GM18517 (cell line): ENCODE results near the gene NUDT21.

Experiments used
- ATAC-seq: cut with Tn5 transposase; IDR thresholded peaks from one replicate; pipeline ENCODE4 v1.9.1; 2021; ENCODE audit warnings: mild to moderate bottlenecking, moderate library complexity; ENCODE audit not compliant: unreplicated experiment

The NUDT21 gene

DNA sequence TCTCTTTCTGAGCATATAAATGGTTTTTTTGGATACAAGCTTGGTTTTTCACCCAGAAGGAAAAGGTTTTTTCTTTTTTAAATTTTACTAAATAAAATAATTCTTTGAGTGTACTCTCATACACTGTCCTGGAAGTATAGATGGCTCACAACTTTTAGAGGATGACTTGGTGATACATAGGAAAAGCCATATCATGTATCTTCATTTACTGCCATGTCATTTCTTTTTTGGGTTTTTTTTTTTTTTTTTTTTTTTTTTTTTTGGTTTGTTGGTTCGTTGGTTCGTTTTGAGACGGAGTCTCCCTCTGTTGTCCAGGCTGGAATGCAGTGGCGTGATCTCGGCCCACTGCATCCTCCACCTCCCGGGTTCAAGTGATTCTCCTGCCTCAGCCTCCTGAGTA is 12.0 kb upstream of the NUDT21 start:
- ATAC-seq = no peak

DNA sequence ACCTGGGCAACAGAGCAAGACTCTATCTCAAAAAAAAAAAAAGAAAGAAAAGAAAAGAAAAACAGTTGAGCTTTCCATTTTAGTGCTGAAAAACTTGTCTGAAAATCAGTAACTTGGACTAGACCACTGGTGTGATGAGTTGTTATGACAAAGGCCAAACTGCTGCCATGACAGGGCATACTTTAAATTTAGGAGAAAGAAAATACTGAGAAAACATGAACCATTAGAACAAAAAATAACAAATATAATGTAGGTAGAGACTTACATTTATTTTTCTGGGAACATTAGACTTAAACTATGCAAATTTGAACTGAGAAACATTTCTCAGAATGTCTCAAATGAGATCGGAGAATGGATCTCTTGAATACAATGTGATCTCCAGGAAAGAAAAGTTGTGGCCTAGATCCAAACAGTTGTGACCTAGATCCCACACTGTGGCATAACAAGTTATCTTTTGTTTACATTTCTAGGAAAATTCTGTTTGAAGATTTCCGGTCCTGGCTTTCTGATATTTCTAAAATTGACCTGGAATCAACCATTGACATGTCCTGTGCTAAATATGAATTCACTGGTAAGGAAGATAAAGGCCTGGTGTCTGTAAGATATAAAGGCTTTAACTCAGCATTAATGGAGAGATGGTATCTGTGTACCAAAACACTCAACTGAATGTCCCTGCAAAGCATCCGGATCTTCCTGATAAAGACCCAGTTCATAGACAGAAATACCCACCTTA is 11.1 kb upstream of the NUDT21 start:
- no peak for ATAC-seq

DNA sequence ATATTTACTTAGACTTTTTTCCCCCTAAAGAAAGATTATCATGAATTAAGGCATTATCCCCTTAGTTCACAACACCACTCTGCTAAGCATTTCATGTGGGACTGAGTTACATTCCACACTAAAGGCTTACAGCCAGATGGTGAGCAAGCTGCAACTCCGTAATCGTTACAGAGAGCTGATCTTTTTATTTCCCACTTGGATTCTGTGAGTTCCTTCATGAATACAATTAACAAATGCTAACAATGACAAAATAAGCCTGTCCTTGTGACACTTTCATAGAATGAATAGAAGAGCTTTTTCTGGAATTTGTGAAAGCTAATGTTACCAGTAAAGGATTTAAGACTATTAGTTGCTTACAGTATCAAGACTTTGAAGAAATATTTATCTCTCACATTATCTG is 9.0 kb upstream of the NUDT21 start:
- no peak for ATAC-seq

DNA sequence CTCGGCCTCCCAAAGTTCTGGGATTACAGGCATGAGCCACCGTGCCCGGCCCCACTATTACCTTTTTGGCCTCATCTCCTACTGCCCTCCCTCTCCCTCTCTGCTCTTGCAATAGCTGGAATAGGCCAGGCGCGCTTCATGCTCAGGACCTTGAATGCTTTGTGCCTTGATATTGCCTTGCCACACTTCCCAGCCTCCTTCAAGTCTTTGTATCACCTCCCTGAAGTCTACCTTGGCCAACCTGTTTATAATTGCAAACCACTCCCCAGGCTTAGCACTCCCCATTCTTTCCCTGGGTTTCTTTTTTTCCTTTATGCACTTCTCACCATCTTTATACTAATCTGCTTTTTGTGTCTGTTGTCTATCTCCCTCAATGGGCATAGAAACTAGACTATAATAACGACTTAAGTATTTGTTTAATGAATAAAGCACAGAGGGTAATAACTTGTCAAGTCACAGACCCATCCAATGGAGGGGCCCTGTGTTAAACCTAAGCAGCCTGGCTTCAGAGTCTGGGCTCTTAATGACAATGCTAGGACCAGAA is 6.9 kb upstream of the NUDT21 start:
- no peak for ATAC-seq

DNA sequence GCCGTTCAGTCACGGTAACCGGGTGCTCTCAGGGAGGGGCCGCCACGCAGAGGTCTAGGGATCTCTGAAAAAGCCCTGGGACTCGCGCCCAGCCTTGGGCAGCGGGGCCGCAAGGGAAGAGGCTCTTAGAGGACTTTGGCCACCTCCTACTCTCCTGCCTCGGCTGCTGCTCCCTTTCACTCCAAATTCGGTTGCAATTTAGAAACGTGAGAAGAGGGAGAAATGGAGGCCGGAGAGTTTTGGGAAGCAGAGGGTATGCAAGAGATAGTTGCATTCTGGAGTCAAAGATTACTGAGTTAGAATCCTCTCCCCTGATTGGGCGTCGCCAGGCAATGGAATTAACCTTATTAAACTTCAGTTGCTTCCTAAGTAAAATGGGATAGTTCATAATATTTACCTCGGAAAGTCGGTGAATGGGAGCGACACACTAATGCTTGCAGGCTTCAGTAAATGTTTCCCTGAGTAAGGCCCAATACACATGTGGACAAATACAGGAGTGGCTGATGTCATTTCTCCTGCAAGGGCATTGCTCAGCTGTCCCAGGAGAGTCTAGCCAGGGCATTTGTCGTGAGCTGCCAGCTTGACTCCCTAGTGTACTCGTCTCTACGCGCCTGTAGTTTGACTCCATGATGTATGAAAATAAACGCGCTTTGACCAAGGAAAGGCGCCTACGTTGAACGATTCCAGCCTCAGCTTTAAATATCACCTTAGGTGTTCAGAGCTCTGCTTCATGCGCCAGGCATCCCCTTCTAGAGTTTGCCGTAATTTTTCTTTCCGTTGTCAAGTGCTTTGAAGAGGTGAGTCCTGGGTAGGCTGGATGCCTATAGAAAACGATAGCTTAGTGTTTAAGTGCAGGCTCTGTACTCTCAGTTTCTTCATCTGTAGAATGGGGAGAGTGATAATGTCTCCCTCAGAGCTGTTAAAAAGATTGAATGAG is 889 bp upstream of the NUDT21 start:
- peak; percentile 33 for ATAC-seq

DNA sequence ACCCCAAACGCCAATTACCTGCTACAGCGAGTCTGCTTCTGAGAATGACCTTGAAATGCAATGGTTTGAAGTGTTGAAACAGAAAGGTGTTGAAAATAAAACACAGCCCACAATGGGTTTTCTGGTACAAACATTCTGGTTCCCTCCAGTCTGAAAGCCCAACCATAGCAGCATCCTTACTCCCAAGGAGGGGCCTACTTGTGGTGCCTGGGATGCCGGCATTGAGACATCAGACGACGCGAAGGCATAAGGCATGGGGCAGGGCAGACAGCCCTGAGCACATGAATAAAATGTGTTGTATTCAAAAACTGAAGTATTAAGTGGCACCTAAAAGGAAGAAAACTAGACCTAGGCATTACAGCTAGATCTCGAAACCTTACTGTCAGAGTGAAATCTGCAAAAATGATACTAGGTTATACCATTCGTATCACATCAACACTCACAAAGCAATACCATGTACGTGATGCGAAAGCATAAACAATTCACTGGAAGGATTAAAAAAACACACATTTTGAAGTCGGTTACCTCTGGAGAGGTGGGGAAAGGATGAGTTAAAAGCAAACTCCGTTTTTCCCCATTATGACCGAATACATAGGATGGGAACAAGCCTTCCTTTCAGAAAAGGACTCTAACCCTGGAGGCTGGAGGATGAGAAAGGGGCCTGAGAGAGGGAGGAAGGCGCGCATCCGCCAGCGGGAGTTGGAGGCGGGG is 702 bp downstream of the NUDT21 start:
- ATAC-seq = peak; percentile 17

DNA sequence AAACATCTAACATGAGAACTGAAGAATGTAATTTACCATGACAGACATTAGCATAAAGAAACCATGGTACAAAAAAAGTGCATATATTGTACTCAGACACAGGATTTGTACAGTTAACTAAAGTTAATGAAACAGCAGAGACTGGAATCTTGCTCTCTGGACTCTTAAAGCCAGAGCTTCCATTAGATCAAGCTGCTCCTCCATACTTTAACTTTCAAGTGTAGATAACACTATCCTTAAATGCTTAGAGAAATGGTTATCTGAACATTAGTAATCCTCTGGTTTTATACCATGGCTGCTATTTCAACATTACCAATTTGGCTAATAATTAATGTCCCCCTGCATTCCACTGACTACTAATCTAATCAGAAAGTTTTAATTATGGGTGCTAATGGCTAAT is 3.1 kb downstream of the NUDT21 start:
- no peak for ATAC-seq

DNA sequence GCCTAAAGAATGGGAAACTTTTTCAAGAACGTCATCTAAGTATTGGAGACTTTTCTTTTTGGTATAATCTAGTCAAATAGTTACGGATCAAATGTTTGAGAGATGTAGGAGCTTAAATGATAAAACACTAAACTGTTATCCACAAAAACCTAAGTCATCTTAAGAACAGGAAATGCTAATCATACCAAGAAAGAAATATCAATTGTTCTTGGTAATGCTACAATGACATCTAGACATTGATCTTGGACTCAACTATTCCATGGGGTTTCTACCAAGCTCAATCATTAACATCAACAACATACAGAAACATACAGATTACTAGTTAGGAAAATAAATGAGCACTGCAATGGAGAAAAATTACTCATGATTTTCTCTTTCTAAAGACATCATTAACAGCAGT is 3.8 kb downstream of the NUDT21 start:
- ATAC-seq = no peak

DNA sequence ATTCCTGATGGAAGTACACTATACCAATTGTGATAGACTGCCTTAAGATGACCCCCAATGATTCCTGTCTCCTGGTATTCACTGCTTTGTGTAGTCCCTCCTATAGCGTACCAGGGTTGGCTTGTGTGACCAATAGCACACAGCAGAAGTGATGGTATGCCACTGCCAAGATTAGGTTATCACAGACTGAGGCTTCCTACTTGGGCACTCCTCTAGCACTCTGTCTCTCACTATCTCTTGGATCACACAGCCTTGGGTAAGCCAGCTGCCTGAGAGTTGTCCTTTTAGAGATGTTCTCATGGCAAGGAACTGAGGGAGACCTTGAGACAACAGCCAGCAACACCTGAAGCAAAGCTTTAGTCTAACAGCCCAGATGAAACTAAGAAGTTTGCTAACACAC is 13.1 kb downstream of the NUDT21 start:
- no peak for ATAC-seq

DNA sequence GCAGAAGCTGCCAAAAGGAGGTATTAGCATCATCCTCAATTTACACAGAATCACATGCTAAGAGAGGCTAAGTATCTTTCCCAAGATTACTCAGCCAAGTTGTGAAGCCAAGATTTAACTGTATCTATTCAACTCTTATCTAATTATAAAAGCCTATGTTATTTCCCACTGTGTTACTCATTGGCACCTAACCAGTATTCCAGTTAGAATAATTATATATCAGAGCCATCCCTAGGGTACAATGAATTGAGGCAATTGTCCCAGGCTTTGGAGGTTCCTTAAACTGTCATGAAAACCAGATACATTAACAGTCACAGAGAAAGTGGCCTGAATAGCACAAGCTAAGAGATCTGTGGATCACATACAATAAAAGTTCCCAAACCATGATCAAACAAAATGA is 14.9 kb downstream of the NUDT21 start:
- ATAC-seq = no peak

DNA sequence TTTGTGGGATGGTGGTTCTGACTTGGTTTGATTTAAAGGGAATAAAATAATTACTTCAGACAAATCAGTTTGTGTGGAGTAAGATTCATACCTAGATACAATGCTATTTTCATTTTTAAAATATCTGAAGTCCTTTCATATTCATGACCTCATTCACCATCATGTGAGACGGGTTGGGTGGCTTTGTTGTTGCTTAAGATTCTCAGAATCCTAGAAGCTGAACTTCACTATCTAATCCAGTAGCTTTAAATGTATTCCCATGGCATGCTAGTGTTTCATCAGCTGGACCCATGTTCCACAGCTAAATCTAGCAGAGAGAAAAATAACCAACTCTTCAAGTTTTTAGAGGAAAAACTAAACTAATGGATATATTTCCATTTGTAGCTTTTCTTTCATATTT is 23.0 kb downstream of the NUDT21 start:
- no peak for ATAC-seq

DNA sequence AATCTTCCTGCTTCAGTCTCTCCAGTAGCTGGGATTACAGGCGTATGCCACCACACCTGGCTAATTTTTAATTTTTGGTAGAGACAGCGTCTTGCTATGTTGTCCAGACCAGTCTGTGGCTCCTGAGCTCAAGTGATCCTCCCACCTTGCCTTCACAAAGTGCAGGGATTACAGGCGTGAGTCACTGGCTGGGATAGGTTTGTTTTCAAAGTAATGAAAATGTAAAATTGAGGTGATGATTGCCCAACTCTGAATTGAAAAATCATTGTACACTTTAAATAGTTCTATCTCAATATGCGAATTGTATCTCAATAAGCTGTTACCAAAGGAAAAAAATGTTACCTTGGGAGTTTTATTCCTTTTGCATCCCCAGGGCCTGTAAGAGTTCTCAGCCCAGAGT is 24.5 kb downstream of the NUDT21 start:
- ATAC-seq = no peak

DNA sequence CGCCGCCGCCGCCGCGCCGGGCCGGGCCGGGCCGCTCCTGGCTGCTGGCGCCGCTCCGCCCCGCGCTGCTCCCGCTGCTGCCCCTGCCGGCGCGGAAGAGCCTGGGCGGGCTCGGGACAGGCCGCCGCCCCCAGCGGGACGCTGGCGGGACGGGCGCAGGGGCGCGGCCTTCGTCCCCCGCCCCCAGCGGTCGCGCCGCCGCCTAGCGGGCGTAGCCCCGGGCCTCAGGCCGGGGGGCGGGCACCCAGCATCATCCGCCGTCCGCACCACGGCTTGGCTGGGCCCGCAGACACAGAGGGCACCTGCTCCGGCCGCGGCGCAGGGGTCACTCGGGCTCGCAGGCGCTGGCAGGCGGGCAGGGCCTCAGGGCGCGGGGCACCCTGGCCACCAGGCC is 25.7 kb downstream of the NUDT21 start, which contains the start of gene AMFR:
Gene AMFR, minus strand, starts transcription at position 107 of the 394 bp plus-strand sequence. CDS start 218 bp downstream, outside the sequence.
- ATAC-seq = peak; percentile 54

DNA sequence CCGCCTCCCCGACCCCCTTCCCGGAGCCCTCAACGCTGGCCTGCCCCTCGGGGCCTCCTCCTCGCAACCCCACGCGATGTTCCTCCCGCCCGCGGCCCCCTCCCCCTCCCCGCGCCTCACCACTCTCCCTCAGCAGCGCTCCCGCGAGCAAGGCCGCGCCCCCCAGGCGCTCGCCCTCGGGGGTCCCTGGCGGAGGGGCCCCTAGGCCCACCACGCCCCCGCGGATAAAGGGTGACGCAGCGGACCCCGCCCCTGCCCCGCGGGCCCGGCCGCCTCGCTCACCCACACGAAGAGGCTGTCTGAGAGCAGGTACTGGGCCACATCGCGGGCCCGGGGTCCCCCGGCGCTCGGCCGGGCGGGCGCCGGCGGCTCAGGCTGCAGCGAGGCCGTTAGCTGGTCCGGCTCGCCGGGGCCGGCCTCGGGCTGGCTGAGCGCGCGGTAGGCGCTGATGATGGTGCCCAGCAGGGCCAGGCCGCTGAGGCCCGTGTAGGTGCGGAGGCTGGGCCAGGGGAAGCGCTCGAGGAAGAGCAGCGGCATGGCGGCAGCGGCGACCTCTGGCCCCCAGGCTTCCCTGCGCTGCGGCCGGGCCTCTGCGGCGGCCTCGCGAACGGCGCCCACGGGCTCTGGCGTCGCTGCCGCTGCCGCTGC is 26.2 kb downstream of the NUDT21 start:
- ATAC-seq = peak; percentile 16

DNA sequence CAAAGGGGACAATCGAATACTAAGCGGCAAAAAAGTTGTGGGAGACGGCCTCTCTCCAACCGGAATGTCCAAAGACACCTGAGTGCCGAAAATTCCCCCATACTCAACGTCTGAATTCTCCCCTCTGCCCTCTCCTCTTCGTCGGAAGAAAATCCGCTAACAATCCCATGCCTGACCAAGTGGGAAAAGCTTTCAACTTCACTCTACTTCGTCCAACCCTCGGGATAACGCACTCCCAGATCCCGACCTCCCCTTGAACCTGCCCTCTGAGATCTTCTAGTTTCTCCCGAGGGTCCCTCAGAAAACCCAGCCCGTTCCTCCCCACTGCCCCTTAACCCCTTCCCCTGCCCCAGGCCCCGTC is 26.7 kb downstream of the NUDT21 start:
- ATAC-seq = no peak

DNA sequence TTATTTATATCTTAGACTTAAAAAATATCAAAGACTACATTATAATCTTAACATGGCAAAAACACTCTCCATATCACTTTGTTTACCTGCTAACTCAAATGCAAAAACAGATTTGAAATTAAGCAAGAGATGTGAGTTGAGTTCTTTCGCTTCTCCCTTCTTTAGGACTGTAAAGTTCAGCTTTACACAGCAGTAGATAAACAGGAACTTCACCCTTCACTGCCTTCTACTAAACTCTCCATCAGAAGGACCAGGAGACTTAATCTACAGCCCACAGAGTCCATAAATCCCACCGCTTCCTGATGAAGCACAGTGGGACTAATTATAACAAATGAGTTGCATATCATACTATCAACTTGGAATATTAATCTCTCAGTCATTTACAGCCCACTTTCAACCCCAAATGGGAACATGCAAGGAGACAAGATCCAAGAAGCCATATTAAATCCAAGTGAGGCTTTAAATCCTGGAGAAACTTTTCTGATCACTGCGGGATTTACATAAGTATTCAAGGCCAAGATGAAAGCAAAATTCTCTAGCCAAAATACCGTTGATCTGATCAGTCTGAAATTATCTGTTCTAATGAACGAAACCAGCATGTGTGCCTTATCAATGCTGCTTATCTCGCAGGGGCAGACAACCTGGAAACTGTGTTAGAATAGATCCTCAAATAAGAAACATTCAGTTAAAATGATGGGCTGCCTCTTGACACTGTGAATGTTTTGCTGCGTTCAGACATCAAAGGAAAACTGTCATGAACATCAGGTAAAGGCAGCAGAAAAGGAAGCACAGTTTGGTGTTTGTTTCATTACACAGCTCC is 27.3 kb downstream of the NUDT21 start:
- no peak for ATAC-seq

DNA sequence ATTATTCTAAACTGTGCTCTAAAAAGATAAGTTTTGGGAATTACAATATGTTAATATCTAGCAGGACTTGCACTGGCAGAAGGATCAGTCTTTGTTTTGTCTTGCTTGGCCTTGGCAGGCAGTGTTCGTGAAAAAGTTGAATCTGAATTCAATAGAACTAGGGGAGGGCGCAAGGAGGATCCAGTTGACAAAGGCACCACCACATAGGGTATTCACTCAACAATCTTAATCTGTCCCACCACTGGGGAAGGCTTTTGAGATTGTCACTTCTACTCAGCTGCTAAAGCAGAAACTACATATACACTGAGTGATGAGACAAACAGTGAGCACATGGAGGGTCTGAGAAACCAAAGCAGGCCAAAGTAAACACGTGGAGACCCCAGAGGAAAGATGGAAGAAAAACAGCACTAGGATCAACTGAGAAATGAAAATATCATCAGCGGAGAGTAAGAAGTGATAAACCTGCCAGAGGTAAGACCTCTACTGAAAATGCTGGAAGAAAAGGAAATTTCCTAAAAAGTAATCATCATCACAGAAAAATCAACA is 28.2 kb downstream of the NUDT21 start:
- ATAC-seq = no peak

DNA sequence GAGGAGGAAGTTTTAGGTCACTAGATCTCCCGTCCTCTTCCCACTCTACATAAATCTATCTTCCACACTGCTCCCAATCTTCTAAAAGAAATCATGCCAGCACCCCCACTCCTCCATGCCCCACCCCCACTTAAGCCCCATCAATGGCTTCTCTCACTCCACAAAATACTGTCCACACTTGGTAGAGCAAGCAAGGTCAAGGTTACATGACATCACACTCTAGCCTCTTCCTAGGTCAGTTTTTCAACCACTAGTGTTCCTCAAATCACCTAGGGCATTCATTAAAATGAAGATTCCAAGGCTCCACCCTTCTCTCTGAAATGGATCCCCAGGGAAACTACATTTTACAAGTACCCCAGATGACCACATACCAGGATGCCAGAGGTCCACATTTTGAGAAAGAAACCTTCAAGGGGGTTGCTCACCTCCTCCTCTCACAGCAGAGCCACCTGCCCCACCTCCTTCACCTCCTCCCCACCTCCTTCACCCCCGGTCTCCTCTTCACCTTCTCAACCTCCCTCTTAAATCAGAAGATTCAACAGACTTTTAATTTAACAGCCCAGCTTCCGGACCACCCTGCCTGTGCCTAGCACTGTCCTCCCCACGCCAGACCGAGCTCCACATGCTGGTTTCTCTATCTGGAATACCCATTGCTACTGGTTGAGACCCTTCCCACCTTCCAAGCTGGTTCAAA is 29.0 kb downstream of the NUDT21 start:
- ATAC-seq = no peak

DNA sequence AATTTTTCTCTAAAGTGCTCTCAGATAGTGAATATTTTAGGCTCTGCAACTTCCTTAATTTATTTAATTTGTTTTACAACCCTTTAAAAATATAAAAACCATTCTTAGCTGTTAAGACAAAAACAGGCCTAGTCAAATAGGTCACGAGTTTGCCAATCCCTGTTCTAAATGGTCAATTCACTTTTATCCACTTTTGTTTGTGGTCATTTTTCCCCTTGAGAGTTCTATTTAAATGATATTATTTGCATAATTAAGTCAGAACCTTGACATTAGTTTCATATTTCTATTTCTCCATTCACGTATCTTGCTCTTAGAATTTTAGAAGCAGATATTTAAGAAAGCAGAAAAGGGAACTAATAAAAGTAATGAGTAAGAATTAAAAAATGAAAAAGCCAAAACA is 29.8 kb downstream of the NUDT21 start:
- ATAC-seq = no peak
